GM18870 (cell line): ENCODE measurements around the gene TRIM17.

ENCODE experiments used
- ATAC-seq: cut with Tn5 transposase; IDR thresholded peaks from one replicate; pipeline ENCODE4 v1.9.1; 2021; ENCODE audit warnings: moderate library complexity; ENCODE audit not compliant: unreplicated experiment

The TRIM17 gene

GRCh38 chr1:228368801-228369607 lies 47.7 kb downstream of the TRIM17 start:
- ATAC-seq: no peak

GRCh38 chr1:228367798-228368791 lies 48.6 kb downstream of the TRIM17 start:
- ATAC-seq: no peak

GRCh38 chr1:228366866-228367741 lies 49.6 kb downstream of the TRIM17 start:
- ATAC-seq: no peak

- ATAC-seq: no peak
These were observed 50.4 kb downstream of the TRIM17 start for GRCh38 chr1:228366062-228366865.

GRCh38 chr1:228365271-228366061 lies 51.2 kb downstream of the TRIM17 start:
- ATAC-seq: no peak

- ATAC-seq: no peak
These were observed 51.9 kb downstream of the TRIM17 start for GRCh38 chr1:228364706-228365213.

GRCh38 chr1:228364068-228364705 lies 52.5 kb downstream of the TRIM17 start:
- ATAC-seq: no peak

GRCh38 chr1:228363686-228364067 lies 53.0 kb downstream of the TRIM17 start:
- ATAC-seq: no peak

GRCh38 chr1:228362884-228363450 lies 53.7 kb downstream of the TRIM17 start:
- no peak for ATAC-seq

GRCh38 chr1:228362141-228362883 lies 54.3 kb downstream of the TRIM17 start:
- ATAC-seq: no peak

GRCh38 chr1:228361314-228362140 lies 55.1 kb downstream of the TRIM17 start:
- ATAC-seq: no peak

- ATAC-seq: no peak
These were observed 55.9 kb downstream of the TRIM17 start for GRCh38 chr1:228360533-228361313.

- ATAC-seq: no peak
These were observed 56.8 kb downstream of the TRIM17 start for GRCh38 chr1:228359613-228360532.

GRCh38 chr1:228358764-228359612 lies 57.7 kb downstream of the TRIM17 start:
- ATAC-seq: no peak
